A204.1 (cell line): ENCODE data around the gene GPR63.
"Not testable (repeated sequence)": the region's sequence is repeated elsewhere in the genome, so short reads cannot be mapped to it uniquely, and the experiment has no call there.

Experiments
- FAIRE-seq: peaks from 2 replicates; lab custom pipeline; 2012; peaks lifted over from hg19 to GRCh38; lab: Jason Lieb, UNC

Gene GPR63, protein sequence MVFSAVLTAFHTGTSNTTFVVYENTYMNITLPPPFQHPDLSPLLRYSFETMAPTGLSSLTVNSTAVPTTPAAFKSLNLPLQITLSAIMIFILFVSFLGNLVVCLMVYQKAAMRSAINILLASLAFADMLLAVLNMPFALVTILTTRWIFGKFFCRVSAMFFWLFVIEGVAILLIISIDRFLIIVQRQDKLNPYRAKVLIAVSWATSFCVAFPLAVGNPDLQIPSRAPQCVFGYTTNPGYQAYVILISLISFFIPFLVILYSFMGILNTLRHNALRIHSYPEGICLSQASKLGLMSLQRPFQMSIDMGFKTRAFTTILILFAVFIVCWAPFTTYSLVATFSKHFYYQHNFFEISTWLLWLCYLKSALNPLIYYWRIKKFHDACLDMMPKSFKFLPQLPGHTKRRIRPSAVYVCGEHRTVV

DNA sequence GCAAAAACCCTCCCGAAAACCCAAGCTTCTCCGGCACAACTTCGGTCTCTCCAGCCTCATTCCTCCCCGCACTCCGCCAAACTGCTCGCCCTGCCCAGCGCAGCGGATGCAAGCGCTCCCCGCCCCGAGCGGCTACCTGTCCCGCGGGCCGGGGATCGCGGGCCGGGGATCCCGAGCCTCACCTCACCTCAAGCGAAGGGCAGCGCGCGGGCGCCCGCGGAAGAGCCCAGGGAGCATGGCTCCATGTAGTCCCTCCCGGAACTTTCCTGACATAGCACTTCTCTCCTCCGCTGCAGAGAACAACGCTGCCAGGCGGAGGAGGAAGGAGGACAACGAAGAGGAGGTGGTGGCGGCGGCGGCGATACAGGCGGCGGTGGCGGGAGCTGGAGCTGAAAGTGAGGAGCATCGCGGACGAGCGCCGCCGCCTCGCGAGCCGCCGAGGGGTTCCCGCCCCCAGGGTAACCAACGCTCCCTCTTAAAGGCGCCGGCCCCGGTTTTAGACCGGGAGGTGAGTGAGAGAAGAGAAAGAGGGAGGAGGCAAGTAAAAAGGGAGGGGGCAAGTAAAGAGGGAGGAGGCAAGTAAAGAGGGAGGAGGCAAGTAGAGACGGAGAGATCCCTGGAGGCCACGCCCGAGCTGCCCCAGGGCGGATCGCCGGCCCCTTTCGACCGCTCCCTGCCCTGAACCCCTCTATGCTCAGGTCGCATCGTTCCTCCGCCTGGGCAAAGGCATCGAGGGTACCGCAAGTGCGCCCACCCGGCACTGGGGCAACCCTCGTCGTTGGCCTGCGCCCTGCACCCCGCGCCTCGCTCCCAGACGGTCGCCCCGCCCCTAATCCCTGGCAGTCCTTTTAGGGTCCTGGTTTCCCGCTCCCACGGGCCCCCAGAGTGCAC lies at the start of gene GPR63:
TSS of gene GPR63 (minus strand) at position 397 of the 891 bp plus-strand sequence. CDS start 37,746 bp downstream, outside the sequence.
- FAIRE-seq = peak; percentile 40

DNA sequence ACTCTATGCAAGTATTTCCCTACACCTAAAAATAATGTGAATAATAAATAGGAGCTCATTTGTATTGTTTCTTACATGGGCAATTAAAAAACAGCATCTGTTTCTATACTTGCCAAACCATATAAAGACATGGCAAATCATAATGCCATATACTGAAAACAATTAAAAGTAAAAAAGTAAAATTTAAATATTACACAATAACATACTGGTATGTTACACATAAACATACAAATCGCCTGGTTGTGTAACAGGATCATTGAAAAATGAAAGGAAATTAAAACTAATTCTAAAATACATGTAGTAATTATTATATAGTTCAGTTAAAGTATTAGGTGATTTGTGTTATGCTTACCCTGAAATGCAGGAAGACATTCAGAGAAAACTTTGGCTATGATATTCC lies 49.2 kb upstream of the GPR63 start:
- FAIRE-seq = no peak

- FAIRE-seq = not testable (repeated sequence)
Observed at GRCh38 chr6:96885187-96885631, 47.9 kb upstream of the GPR63 start.

GRCh38 chr6:96878143-96878542 lies 40.9 kb upstream of the GPR63 start:
- no peak for FAIRE-seq

GRCh38 chr6:96876886-96877545 lies 39.7 kb upstream of the GPR63 start:
- FAIRE-seq = no peak

GRCh38 chr6:96872976-96873375 lies 35.7 kb upstream of the GPR63 start:
- no peak for FAIRE-seq

DNA sequence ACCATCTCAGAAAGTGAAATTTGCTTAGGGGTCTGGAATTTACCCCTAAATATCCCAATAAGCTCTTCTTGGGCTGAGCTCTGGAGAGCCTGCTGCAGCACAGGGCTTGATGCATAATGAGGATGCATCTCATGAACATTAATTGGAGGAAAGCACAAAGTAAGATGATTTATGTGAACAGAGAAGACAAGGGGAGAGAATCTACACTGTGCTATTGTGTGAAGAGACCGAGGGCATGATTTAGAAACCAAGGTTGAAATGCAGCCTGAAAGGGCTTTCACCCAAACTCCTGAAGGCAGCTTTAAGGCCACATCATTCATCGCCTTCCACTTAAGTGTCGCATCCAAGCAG lies 27.8 kb upstream of the GPR63 start:
- no peak for FAIRE-seq

DNA sequence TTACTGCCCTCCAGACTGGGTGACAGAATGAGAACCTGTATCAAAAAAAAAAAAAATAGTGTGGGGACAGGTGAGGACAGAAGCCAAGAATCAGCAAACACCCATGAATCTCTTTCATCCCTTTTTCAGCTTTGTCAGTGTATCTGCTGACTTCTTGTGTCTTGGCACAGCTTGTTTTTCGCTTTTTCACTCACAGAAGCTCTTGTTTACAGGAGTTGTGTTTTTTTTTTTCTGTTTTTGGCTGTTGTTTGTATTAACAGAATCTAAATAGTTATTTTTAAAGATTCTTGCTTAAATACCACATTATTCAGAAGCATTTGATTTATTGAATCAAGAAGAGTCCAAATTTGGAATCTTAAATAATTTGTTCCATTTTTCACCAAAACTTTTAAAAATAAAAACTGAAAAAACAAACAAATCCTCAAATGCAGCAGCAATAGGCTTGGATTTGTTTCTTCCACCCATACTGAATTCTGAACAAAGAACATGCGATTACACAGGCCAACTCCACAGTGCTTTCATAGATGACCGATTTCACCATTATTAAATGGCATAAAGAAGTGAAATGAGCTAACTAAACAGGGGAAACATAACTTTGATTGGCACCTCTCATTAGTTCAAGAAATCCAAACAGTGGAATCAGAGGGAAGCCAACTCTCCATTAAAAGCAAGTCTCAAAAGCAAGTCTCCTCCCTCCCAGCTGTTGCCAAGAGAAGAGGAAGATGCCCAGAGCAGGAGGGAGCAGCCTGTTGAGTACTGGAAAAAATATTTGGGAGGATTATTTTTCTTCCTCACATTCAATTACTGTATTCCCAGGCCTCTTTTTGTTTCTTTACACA lies 27.2 kb upstream of the GPR63 start:
- no peak for FAIRE-seq

DNA sequence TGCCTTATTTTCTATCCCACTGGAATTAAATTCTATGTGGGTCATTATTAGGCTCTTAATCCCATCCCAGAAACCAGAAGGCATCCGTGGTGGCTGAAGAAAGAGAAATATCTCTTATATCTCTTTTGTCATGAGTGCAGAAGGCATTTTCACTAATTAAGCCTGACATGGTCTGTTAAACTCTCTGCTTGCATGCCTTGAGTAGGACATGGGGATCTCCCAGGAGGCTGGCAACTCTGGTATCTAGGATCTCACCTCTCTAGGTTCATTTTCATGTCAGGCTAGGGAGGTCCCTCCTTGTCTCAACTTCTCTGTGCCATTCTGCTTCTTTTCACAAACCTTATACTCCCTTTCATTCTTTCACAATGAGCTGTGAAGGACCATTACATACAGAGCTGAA lies 25.3 kb upstream of the GPR63 start:
- FAIRE-seq = no peak

GRCh38 chr6:96861588-96861987 lies 24.3 kb upstream of the GPR63 start:
- FAIRE-seq = no peak

- FAIRE-seq = no peak
Observed at GRCh38 chr6:96856856-96857255, 19.6 kb upstream of the GPR63 start.

- FAIRE-seq = no peak
Observed at GRCh38 chr6:96853083-96853482, 15.8 kb upstream of the GPR63 start.

DNA sequence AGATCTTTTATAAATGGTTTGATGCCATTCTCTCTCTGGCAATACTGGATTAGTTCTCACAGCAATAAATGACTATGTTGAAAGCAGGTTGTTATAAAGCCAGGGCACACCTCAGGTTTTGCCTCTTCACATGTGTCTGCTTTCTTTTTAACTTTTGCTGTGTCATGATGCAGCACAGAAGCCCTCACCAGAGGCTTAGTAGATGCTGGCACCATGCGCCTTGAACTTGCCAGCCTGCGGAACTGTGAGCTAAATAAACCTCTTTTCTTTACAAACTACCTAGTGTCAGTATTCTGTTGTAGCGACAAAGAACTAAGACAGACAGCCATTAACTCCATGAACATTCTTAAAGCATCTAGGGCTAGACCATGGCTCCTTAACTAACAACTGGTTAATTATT lies 15.3 kb upstream of the GPR63 start:
- FAIRE-seq = no peak

- no peak for FAIRE-seq
Observed at GRCh38 chr6:96851858-96852257, 14.6 kb upstream of the GPR63 start.

DNA sequence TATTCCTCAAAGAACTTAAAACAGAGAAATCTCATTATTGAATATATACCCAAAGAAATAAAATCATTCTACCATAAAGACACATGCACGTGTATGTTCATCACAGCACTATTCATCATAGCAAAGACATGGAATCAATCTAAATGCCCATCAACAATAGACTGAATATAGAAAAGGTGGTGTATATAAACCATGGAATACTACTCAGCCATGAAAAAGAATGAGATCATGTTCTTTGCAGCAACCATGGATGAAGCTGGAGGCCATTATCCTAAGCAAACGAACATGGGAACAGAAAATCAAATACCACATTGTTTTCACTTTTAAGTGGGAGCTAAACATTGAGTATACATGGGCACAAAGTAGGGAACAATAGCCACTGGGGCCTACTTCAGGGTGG lies 12.3 kb upstream of the GPR63 start:
- no peak for FAIRE-seq

GRCh38 chr6:96844530-96844929 lies 7.3 kb upstream of the GPR63 start:
- no peak for FAIRE-seq

DNA sequence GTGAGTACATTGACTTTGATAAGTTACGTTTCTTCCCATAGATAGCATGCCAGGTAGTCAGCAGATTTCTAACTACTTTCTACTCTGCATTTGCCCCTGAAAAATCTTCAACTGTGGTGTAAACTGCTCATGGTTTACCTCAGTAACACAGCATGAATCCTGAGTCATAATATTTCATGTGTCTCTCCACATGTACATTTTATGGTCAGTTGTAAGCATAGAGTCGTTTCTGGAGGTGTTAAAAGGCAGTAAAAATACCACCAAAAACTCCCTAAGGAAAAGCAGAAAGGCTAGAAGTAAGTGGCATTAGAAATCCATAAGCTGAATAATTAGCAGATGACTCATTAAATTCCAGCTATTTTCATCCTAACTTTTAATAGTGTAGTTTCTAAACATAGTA lies 4.1 kb upstream of the GPR63 start:
- no peak for FAIRE-seq

DNA sequence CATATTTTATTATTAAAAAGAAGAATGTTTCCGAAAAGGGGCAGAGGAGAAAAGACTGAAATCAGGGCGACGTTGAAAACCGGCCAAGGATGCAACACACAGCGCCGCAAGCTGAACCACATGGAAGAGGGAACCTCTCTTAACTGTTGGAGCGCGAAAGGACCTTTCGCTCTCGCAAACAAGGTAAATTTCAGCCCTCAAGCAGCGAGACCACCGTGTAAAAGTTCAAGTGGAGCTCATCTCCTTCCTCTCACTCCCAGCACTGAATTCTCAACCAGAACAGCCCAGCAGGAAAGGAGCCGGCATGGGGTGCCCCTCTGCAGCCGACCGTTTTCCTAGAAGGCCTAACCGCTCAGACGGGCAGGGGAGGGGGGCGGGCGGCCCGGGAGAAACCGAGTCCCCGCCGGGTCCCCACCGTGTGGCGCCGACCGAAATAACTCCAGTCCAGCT lies 621 bp downstream of the GPR63 start:
- FAIRE-seq = no peak

GRCh38 chr6:96834070-96834469 lies 3.2 kb downstream of the GPR63 start:
- no peak for FAIRE-seq

DNA sequence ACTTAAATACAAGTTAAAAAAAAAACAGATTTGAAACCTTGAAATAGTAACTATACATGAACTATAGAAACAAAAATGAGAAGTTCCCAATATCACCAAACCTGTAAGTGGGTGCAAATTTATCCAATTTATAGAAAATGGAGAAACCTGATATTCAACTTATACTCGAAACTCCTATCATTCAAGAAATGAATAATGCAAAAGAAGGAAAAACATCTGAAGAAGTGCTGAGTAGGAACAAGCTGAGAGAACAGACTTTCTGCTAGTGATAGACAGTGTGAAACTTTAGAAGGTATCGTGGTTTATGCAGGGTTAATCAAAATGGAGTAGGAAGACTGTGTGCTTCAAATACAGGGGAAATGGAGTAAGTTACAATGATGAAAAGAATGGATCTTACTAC lies 4.5 kb downstream of the GPR63 start:
- no peak for FAIRE-seq

- no peak for FAIRE-seq
Observed at GRCh38 chr6:96826865-96827264, 10.4 kb downstream of the GPR63 start.

GRCh38 chr6:96823743-96824142 lies 13.5 kb downstream of the GPR63 start:
- no peak for FAIRE-seq
